ENCODE data around the gene ACTR2. TPM values are rescaled to one million over a fixed set of nuclear protein-coding genes. Genes with fewer than 3 reads are reported as not detected.

Gene ACTR2
- total and polyA plus RNA-seq, 9 of the 15 experiments (the other 6 are each of a cell fraction or from before 2014, with no cell fraction given) = 47.3 to 239 (median 108) TPM

DNA sequence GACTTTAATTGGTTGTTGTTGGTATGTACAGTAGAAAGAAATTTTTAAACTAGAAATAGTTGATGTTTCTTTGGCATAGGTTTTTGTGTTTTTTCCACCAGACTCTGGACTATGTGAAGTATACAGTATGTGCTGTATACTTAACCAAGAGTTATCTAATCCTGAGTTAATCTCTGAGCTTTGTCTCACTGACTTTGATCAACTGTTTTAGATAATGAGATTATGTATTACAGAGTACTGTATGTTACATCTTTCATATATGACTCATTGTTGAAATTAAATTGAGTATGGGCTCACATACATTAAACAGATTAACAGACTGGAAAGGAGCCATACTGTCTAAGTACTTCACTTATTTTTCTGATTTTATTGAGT lies 38.0 kb downstream of the ACTR2 start:
- ATAC-seq (no peak), DNase-seq (ENCODE audit: extremely low read depth in 1 of 4, low spot score in 3 of 4) (no peak), FAIRE-seq (peak; percentile 26)
- no peaks in the 10 kb centered on the region for H3K9me3 ChIP-seq (replicated peaks; ENCODE audit: control insufficient read depth, insufficient read depth, low read depth, low read length)
- H3K4me1 ChIP-seq (replicated peaks in 1 of 2; ENCODE audit: control insufficient read depth in 2 of 2, insufficient read depth in 2 of 2, low read length in 2 of 2) = no peaks in the 10 kb centered on the region; a peak in 1 of 5 replicates
- CTCF ChIA-PET (ENCODE audit: low intra/inter-chr PET ratio) = interaction anchor here (0.9 to 2.3 kb wide), 4 partner anchors 85 to 307 kb away, joined by 3 to 15 read pairs (median 8); no protein-coding TSS in a partner anchor
- no peak overlapping the region for H2AFZ ChIP-seq (ENCODE audit: low read depth, low read length)
- H3K79me2 ChIP-seq (ENCODE audit: control insufficient read depth, insufficient read depth, low read length) = 0 out of 3 replicates have a peak, but pooled peaks cover 11% of the 10 kb centered on the region
- in situ Hi-C loops (cut with MboI) (no loop called here), intact Hi-C loops (cut with micrococcal nuclease) (loop anchor here (1.0 to 5.0 kb wide), 4 partner anchors 117 to 308 kb away; no protein-coding TSS in a partner anchor)
- no peak overlapping the region for H3K9ac ChIP-seq (ENCODE audit: insufficient read depth in 1 of 2, low read depth in 2 of 2, low read length in 2 of 2)
- H3K4me2 ChIP-seq (ENCODE audit: insufficient read depth, low read length) = no peak overlapping the region
- 0 out of 2 replicates have a peak, but pooled peaks have one; percentile 3 for TF ChIP-seq PML (IDR thresholded peaks at IDR 0.05; ENCODE audit: low read length)
- TF ChIP-seq, protein P1, sequence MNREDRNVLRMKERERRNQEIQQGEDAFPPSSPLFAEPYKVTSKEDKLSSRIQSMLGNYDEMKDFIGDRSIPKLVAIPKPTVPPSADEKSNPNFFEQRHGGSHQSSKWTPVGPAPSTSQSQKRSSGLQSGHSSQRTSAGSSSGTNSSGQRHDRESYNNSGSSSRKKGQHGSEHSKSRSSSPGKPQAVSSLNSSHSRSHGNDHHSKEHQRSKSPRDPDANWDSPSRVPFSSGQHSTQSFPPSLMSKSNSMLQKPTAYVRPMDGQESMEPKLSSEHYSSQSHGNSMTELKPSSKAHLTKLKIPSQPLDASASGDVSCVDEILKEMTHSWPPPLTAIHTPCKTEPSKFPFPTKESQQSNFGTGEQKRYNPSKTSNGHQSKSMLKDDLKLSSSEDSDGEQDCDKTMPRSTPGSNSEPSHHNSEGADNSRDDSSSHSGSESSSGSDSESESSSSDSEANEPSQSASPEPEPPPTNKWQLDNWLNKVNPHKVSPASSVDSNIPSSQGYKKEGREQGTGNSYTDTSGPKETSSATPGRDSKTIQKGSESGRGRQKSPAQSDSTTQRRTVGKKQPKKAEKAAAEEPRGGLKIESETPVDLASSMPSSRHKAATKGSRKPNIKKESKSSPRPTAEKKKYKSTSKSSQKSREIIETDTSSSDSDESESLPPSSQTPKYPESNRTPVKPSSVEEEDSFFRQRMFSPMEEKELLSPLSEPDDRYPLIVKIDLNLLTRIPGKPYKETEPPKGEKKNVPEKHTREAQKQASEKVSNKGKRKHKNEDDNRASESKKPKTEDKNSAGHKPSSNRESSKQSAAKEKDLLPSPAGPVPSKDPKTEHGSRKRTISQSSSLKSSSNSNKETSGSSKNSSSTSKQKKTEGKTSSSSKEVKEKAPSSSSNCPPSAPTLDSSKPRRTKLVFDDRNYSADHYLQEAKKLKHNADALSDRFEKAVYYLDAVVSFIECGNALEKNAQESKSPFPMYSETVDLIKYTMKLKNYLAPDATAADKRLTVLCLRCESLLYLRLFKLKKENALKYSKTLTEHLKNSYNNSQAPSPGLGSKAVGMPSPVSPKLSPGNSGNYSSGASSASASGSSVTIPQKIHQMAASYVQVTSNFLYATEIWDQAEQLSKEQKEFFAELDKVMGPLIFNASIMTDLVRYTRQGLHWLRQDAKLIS (CRISPR knock-in tag; IDR thresholded peaks at IDR 0.05) = no peak
- TF ChIP-seq, protein P2, sequence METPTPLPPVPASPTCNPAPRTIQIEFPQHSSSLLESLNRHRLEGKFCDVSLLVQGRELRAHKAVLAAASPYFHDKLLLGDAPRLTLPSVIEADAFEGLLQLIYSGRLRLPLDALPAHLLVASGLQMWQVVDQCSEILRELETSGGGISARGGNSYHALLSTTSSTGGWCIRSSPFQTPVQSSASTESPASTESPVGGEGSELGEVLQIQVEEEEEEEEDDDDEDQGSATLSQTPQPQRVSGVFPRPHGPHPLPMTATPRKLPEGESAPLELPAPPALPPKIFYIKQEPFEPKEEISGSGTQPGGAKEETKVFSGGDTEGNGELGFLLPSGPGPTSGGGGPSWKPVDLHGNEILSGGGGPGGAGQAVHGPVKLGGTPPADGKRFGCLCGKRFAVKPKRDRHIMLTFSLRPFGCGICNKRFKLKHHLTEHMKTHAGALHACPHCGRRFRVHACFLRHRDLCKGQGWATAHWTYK (CRISPR knock-in tag; IDR thresholded peaks at IDR 0.05) = no peak
- TF ChIP-seq, protein P3, sequence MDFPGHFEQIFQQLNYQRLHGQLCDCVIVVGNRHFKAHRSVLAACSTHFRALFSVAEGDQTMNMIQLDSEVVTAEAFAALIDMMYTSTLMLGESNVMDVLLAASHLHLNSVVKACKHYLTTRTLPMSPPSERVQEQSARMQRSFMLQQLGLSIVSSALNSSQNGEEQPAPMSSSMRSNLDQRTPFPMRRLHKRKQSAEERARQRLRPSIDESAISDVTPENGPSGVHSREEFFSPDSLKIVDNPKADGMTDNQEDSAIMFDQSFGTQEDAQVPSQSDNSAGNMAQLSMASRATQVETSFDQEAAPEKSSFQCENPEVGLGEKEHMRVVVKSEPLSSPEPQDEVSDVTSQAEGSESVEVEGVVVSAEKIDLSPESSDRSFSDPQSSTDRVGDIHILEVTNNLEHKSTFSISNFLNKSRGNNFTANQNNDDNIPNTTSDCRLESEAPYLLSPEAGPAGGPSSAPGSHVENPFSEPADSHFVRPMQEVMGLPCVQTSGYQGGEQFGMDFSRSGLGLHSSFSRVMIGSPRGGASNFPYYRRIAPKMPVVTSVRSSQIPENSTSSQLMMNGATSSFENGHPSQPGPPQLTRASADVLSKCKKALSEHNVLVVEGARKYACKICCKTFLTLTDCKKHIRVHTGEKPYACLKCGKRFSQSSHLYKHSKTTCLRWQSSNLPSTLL (IDR thresholded peaks at IDR 0.05) = no peak
- TF ChIP-seq, protein P4, sequence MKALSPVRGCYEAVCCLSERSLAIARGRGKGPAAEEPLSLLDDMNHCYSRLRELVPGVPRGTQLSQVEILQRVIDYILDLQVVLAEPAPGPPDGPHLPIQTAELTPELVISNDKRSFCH (CRISPR knock-in tag; IDR thresholded peaks at IDR 0.05) = no peak
- TF ChIP-seq, protein P4 (tag; IDR thresholded peaks at IDR 0.05) = no peak
- TF ChIP-seq ZNF584 (CRISPR knock-in tag; IDR thresholded peaks at IDR 0.05; ENCODE audit: low read depth) = no peak
- no peak for TF ChIP-seq ZNF316 (IDR thresholded peaks at IDR 0.05)
- TF ChIP-seq ZNF140 (CRISPR knock-in tag; IDR thresholded peaks at IDR 0.05) = no peak
- BruUV-seq (replicated peaks) = no TSS peak
- H3K4me3 ChIP-seq = no peak overlapping the region
- no peak overlapping the region for H3K27ac ChIP-seq (ENCODE audit: extremely low read depth, low read depth, low read length)
- H4K20me1 ChIP-seq (replicated peaks; ENCODE audit: control insufficient read depth, insufficient read depth, low read length) = no peaks in the 10 kb centered on the region; the same call in 1 of the 2 replicates
- POLR2A ChIA-PET = interaction anchor here (0.6 kb wide), 1 partner anchor 170 kb away, joined by 3 read pairs; no protein-coding TSS in a partner anchor
- H3K36me3 ChIP-seq (ENCODE audit: control insufficient read depth, insufficient read depth, low read length) = peaks cover 85% of the 10 kb centered on the region
- no peaks in the 10 kb centered on the region for H3K9me1 ChIP-seq (ENCODE audit: control insufficient read depth, insufficient read depth, low read length)
- no peaks in the 10 kb centered on the region for H3K27me3 ChIP-seq (ENCODE audit: control insufficient read depth in 2 of 2, insufficient read depth in 2 of 2, low read length in 2 of 2)

Measured in K562 (cell line).